Natural killer cell (primary cell): Measurements from ENCODE around the gene HOMER3. TPM values are rescaled to one million over a fixed set of nuclear protein-coding genes. Genes with fewer than 3 reads are reported as not detected.
A peak's percentile ranks its signal among the peaks of the same experiment; 100 is the strongest.

Experiments
- ATAC-seq, 3 donors: fragments of 150-1000 bp in 2 of 3; fragments of 200-7000 bp in 1 of 3; cut with Tn5 transposase; 1 replicate in 1 of 3; 2 replicates in 2 of 3; pipeline ENCODE4 v1.10.0; 2021; ENCODE audit warnings: mild to moderate bottlenecking in 2 of 3, moderate library complexity in 2 of 3
- DNase-seq, 2 donors: peaks; one replicate each; pipeline versions ENCODE4 v3.0.0 to v3.0.0-alpha.2; 2013 to 2021; ENCODE audit warnings: mixed read lengths in 1 of 2
- H3K27ac ChIP-seq: one replicate; pipeline ENCODE4 v1.5.1; 2013; ENCODE audit warnings: mild to moderate bottlenecking, low read length
- H3K27me3 ChIP-seq: one replicate; pipeline ENCODE4 v1.6.1; 2013; ENCODE audit warnings: low read length; ENCODE audit not compliant: control insufficient read depth, insufficient read depth
- H3K36me3 ChIP-seq: one replicate; pipeline ENCODE4 v1.6.1; 2013; ENCODE audit warnings: low read length; ENCODE audit not compliant: control insufficient read depth, insufficient read depth
- H3K4me1 ChIP-seq: one replicate; pipeline ENCODE4 v1.6.1; 2013; ENCODE audit warnings: low read length; ENCODE audit not compliant: control insufficient read depth, insufficient read depth
- H3K4me3 ChIP-seq: one replicate; pipeline ENCODE4 v1.5.1; 2013; ENCODE audit warnings: low read length
- H3K9me3 ChIP-seq: one replicate; pipeline ENCODE4 v1.6.1; 2013; ENCODE audit warnings: low read length; ENCODE audit not compliant: control insufficient read depth, insufficient read depth
- H3K27ac Mint-ChIP-seq, 2 donors: one replicate each; pipeline ENCODE4 v1.8.0; 2022; ENCODE audit warnings: mild to moderate bottlenecking in 2 of 2, mixed read lengths in 2 of 2, moderate library complexity in 1 of 2
- H3K27me3 Mint-ChIP-seq, 2 donors: one replicate each; pipeline ENCODE4 v1.8.0; 2022; ENCODE audit warnings: low read depth in 2 of 2, mixed read lengths in 2 of 2
- H3K36me3 Mint-ChIP-seq: one replicate; pipeline ENCODE4 v1.8.0; 2022; ENCODE audit warnings: mixed read lengths
- H3K4me1 Mint-ChIP-seq, 2 donors: one replicate each; pipeline ENCODE4 v1.8.0; 2022; ENCODE audit warnings: mixed read lengths in 2 of 2
- H3K4me3 Mint-ChIP-seq: one replicate; pipeline ENCODE4 v1.8.0; 2022; ENCODE audit warnings: mild to moderate bottlenecking, moderate library complexity, mixed read lengths
- H3K9me3 Mint-ChIP-seq, 2 donors: one replicate each; pipeline ENCODE4 v1.8.0; 2022; ENCODE audit warnings: mixed read lengths in 2 of 2
- WGBS: methylation state at CpG from one replicate; pipeline ENCODE4 v1.1.7; 2013; ENCODE audit warnings: missing lambda C conversion rate; ENCODE audit not compliant: insufficient coverage; 5-methylcytosine and 5-hydroxymethylcytosine counted together
- intact Hi-C: fragments of 100-400 bp; cut with micrococcal nuclease; formaldehyde crosslinking; loops from one replicate; pipeline ENCODE4 v1.14.2; 2022
- total RNA-seq, 4 donors: library from RNA; stranded (reverse); fragments of 120-200 nt in 1 of 4; gene quantifications; one replicate each; pipeline versions ENCODE4 v1.2.3 to v1.2.4, GENCODE V29; 2013 to 2022
- TF ChIP-seq, protein P1 (sequence below): fragments of 200-600 bp; IDR thresholded peaks from one replicate; pipeline ENCODE4 v1.8.0; 2022; ENCODE audit warnings: antibody characterized with exemption

Gene HOMER3
- total RNA-seq, 3 donors from 2014 or later (not counting 1 experiment from before 2014, with no cell fraction given) = 0.19 to 4.8 TPM; not detected in 1

- no peak overlapping the region for H3K4me3 ChIP-seq
- peaks cover 10% of the 10 kb centered on the region for H3K4me1 ChIP-seq
- peak; percentile 64 to 90 for DNase-seq
- H3K27me3 ChIP-seq = peaks cover 3% of the 10 kb centered on the region
- peak; percentile 93 to 98 (median 95) for ATAC-seq
- Mint-ChIP-seq H3K4me1 (peaks cover 0 to 5% of the 10 kb centered on the region in 2 donors), H3K4me3 (peak overlapping the region; percentile 63), H3K27ac (peak overlapping the region in 1 of 2 donors; percentile 38), H3K36me3 (no peaks in the 10 kb centered on the region), H3K9me3 (no peaks in the 10 kb centered on the region), H3K27me3 (peaks cover 7 to 12% of the 10 kb centered on the region in 2 donors)
- no peaks in the 10 kb centered on the region for H3K9me3 ChIP-seq
- intact Hi-C loops = no loop called here
- TF ChIP-seq, protein P1, sequence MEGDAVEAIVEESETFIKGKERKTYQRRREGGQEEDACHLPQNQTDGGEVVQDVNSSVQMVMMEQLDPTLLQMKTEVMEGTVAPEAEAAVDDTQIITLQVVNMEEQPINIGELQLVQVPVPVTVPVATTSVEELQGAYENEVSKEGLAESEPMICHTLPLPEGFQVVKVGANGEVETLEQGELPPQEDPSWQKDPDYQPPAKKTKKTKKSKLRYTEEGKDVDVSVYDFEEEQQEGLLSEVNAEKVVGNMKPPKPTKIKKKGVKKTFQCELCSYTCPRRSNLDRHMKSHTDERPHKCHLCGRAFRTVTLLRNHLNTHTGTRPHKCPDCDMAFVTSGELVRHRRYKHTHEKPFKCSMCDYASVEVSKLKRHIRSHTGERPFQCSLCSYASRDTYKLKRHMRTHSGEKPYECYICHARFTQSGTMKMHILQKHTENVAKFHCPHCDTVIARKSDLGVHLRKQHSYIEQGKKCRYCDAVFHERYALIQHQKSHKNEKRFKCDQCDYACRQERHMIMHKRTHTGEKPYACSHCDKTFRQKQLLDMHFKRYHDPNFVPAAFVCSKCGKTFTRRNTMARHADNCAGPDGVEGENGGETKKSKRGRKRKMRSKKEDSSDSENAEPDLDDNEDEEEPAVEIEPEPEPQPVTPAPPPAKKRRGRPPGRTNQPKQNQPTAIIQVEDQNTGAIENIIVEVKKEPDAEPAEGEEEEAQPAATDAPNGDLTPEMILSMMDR = no peak
- 5% methylated on average over 37 of the region's 37 CpGs for WGBS
- H3K27ac ChIP-seq = no peak overlapping the region
- H3K36me3 ChIP-seq = peaks cover 8% of the 10 kb centered on the region
Measured at GRCh38 chr19:18932216-18932841, 8.7 kb downstream of the HOMER3 start.

DNA sequence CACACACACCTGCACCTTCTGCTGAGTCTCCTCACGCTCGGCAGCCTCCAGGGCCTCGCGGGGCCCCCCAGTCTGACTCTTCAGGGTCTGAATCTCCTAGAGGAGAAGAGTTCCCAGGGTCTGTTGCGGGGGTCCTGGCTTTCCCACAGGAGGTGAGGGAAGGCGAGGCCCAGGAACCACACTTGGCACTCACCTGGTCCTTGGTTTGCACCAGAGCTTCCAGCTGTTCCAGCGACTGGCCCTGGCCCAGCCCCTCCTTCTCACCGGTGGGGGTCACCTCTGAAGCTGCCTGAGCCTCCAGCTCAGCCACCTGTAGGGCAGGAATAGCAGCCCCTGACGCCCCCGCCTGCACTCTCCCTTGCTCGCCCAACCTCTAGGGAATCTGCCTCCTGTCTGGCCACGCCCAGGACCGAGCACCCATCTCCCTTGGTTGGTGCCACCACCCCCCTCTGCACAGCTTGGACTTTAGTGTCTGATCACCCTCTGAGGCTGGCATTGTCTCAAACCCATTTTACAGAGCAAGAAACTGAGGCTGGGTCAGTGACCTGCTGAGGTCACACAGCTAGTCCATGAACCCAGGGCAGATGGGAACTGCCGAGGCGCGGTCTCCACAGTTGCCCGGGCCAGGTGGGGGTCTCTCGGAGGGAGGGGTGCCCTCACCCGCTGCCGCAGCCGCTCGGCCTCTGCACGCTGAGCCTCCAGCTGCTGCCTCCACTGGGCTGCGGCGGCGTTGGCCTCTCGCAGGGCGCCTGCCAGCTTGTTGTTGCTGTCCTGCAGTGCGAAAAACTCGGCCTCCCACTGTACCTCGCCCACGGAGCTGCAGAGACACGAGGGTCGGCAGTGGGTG, 9.5 kb downstream of the HOMER3 start:
- intact Hi-C loops = no loop called here
- H3K27me3 ChIP-seq = peaks cover 3% of the 10 kb centered on the region
- peaks cover 0 to 5% of the 10 kb centered on the region in 2 donors for H3K4me1 Mint-ChIP-seq
- peaks cover 9% of the 10 kb centered on the region for H3K36me3 ChIP-seq
- H3K27ac ChIP-seq = no peak overlapping the region
- H3K27me3 Mint-ChIP-seq = peaks cover 7 to 12% of the 10 kb centered on the region in 2 donors
- H3K4me1 ChIP-seq = peaks cover 10% of the 10 kb centered on the region
- TF ChIP-seq, protein P1 = no peak
- DNase-seq (peak in 1 of 2 donors; percentile 4), ATAC-seq (no peak)
- H3K4me3 ChIP-seq = no peak overlapping the region
- H3K9me3 Mint-ChIP-seq = no peaks in the 10 kb centered on the region
- H3K36me3 Mint-ChIP-seq = no peaks in the 10 kb centered on the region
- no peaks in the 10 kb centered on the region for H3K9me3 ChIP-seq
- no peak overlapping the region for H3K4me3 Mint-ChIP-seq
- H3K27ac Mint-ChIP-seq = no peak overlapping the region
- 81% methylated on average over 34 of the region's 34 CpGs for WGBS

DNA sequence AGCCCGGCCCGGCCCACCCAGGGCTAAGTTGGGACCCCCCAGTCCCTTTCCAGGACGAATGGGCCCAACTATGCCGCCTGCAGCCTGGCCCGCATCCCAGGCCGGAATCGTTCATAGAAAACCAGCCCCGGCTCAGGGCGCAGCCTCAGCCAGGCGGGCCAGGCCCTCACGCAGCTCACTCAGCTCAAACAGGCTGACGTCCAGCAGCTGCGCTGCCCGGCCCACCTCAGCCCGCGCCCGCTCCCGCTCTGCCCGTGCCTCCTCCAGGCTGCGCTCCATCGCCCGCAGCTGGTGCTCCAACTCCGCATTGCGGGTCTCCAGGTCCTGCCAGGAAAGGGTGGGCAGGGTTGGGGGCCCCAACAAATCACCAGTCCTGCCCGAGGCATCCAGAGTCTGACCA, 11.7 kb downstream of the HOMER3 start:
- peaks cover 3% of the 10 kb centered on the region for H3K27me3 ChIP-seq
- WGBS = 95% methylated on average over 25 of the region's 25 CpGs
- H3K4me3 ChIP-seq = no peak overlapping the region
- intact Hi-C loops = no loop called here
- TF ChIP-seq, protein P1 = no peak
- H3K36me3 Mint-ChIP-seq = no peaks in the 10 kb centered on the region
- H3K9me3 ChIP-seq = no peaks in the 10 kb centered on the region
- peaks cover 6 to 9% of the 10 kb centered on the region in 2 donors for H3K27me3 Mint-ChIP-seq
- H3K4me1 ChIP-seq = peaks cover 10% of the 10 kb centered on the region
- DNase-seq = no peak
- peaks cover 0 to 5% of the 10 kb centered on the region in 2 donors for H3K4me1 Mint-ChIP-seq
- H3K4me3 Mint-ChIP-seq = no peak overlapping the region
- no peak overlapping the region for H3K27ac ChIP-seq
- H3K36me3 ChIP-seq = peaks cover 25% of the 10 kb centered on the region
- H3K9me3 Mint-ChIP-seq = no peaks in the 10 kb centered on the region
- ATAC-seq = no peak
- H3K27ac Mint-ChIP-seq = no peak overlapping the region
